Inferior parietal cortex (tissue), 1 donor: ENCODE measurements around the gene TSACC.

Source experiments
- DNase-seq: peaks from one replicate; pipeline ENCODE4 v3.0.0-alpha.2; 2016; ENCODE audit errors: extremely low spot score

The TSACC gene

DNA sequence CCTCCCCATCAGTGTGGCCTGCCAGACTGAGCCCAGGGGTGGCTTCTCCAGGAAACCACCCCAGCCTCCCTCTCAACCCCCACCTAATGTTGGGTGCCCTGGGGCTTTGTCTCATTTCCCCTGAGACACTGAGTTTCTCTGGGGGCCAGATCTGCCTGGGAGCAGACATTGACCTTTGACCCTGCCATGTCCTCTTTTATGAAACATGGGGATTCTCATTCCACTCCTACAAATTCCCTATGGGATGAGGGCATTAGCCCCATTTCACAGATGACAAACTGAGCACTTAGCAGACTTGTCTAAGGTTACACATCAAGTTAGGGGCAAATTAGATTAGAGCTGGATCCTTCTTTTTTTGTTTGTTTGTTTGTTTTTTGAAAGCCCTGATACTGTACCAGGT lies 54.8 kb downstream of the TSACC start:
- no peak for DNase-seq

DNA sequence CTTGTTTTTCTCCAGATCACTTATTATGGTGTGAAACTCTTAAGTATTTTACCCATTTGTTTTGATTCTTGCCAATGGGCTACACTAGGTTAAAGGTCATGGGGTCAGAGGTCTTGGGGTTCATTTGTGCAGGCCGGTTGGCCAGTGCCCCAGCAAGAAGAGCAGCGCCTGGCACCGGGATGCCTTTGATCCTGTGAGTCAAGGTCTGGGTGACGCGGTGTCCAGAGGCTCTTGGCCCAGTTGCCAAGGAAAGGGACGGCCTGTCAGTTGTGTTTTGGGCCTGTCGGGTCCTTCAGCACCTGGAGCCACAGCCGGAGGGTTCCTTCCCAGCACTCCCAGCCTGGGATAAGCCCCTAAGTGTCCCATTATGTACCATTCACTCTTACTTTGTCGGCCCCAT lies 55.8 kb downstream of the TSACC start:
- DNase-seq: no peak

DNA sequence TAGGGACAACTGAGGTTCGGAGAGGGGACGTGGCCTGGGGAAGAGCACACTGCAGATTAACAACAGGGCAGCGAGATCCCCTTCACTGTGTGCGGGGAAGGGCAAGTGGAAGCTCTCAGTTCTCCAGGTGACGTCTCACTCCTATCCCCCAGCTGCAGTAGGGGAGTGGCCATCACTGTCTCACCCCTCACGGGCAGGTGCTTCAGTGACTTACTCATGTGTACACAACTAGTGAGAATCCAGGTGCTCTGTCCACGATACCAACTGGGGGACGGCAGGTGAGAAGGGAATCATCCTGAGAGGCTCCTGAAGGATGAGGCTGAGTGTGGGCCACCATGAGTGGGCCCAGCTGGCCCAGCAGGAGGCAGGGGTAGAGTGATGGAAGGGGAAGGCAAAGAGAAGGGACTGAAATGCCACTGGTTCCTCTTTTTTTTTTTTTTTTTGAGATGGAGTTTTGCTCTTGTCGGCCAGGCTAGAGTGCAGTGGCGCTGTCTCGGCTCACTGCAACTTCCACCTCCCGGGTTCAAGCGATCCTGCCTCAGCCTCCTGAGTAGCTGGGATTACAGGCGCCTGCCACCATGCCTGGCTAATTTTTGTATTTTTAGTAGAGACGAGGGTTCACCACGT lies 56.6 kb downstream of the TSACC start:
- no peak for DNase-seq
